Measurements from ENCODE around the gene PRRX2.

PRRX2 gene

GRCh38 chr9:129669141-129669718, 3.8 kb downstream of the PRRX2 start:
- DNase-seq: no peak
- Mint-ChIP-seq H3K27ac (no peak overlapping the region), H3K4me1 (ENCODE audit: low read depth in 2 of 2) (peaks cover 5 to 9% of the 10 kb centered on the region in 2 donors), H3K27me3 (peaks cover 23 to 53% of the 10 kb centered on the region in 2 donors), H3K9me3 (no peaks in the 10 kb centered on the region), H3K4me3 (no peak overlapping the region), H3K36me3 (ENCODE audit: insufficient read depth) (no peaks in the 10 kb centered on the region)
- ATAC-seq (replicated peaks): no peak

GRCh38 chr9:129669946-129670345, 4.5 kb downstream of the PRRX2 start:
- no peaks in the 10 kb centered on the region for H3K36me3 Mint-ChIP-seq (ENCODE audit: insufficient read depth)
- no peak for DNase-seq
- ATAC-seq (replicated peaks): no peak
- H3K9me3 Mint-ChIP-seq: no peaks in the 10 kb centered on the region
- H3K4me3 Mint-ChIP-seq: no peak overlapping the region
- no peak overlapping the region for H3K27ac Mint-ChIP-seq
- H3K4me1 Mint-ChIP-seq (ENCODE audit: low read depth in 2 of 2): peaks cover under 1 to 5% of the 10 kb centered on the region in 2 donors
- peaks cover 18 to 51% of the 10 kb centered on the region in 2 donors for H3K27me3 Mint-ChIP-seq

DNA sequence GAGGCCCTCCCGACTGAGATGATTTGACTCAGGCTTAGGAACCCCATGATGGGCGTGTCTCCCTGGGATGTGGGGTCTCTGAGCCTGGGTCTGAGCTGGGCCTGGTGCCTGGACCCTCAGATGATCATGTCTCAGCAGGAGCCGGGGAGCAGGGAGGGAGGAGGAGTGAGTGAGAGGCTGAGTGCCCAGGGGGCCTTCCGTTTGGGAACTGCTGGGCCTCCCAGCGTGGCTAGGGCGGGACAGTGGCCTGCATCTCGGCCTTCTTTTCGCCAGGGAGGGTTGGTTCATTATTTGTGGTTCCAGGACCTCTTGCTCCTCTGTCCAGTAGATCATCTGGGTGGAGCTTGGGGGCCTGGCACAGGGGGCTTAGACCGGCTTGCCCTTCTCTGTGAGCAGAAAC, 5.6 kb downstream of the PRRX2 start:
- Mint-ChIP-seq H3K27ac (no peak overlapping the region), H3K9me3 (no peaks in the 10 kb centered on the region), H3K4me3 (no peak overlapping the region), H3K36me3 (ENCODE audit: insufficient read depth) (no peaks in the 10 kb centered on the region), H3K27me3 (peaks cover 19 to 53% of the 10 kb centered on the region in 2 donors), H3K4me1 (ENCODE audit: low read depth in 2 of 2) (peaks cover 0 to 3% of the 10 kb centered on the region in 2 donors)
- DNase-seq: no peak
- no peak for ATAC-seq (replicated peaks)

GRCh38 chr9:129671519-129671918, 6.1 kb downstream of the PRRX2 start:
- peak overlapping the region in 1 of 2 donors; percentile 32 for H3K27ac Mint-ChIP-seq
- peaks cover 24 to 58% of the 10 kb centered on the region in 2 donors for H3K27me3 Mint-ChIP-seq
- no peaks in the 10 kb centered on the region for H3K36me3 Mint-ChIP-seq (ENCODE audit: insufficient read depth)
- DNase-seq (no peak), ATAC-seq (replicated peaks) (no peak)
- H3K9me3 Mint-ChIP-seq: no peaks in the 10 kb centered on the region
- H3K4me1 Mint-ChIP-seq (ENCODE audit: low read depth in 2 of 2): peaks cover 0 to 3% of the 10 kb centered on the region in 2 donors
- no peak overlapping the region for H3K4me3 Mint-ChIP-seq

GRCh38 chr9:129672702-129673101, 7.3 kb downstream of the PRRX2 start:
- Mint-ChIP-seq H3K27ac (no peak overlapping the region), H3K9me3 (no peaks in the 10 kb centered on the region), H3K4me1 (ENCODE audit: low read depth in 2 of 2) (peaks cover 0 to 3% of the 10 kb centered on the region in 2 donors), H3K4me3 (no peak overlapping the region), H3K27me3 (peaks cover 28 to 60% of the 10 kb centered on the region in 2 donors), H3K36me3 (ENCODE audit: insufficient read depth) (no peaks in the 10 kb centered on the region)
- no peak for DNase-seq
- ATAC-seq (replicated peaks): no peak

DNA sequence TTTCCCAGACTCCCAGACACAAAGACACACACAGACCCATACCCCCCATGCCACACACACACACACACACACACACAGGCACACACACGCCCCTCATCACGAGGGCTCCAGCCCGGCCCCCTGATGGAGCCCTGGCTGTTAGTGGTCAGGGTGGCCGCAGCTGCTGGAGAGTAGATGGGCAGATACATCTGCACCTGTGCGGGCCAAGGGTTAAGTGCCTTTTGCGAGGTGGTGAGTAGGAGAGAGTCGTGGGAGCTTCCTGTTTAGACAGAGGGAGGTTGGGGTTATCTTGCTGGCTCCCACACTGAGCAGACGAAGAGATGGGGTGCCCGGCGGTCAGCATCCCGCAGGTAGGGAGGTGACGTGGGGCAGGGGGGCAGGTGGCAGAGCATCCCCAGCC, 8.2 kb downstream of the PRRX2 start:
- DNase-seq: no peak
- no peak overlapping the region for H3K27ac Mint-ChIP-seq
- H3K27me3 Mint-ChIP-seq: peaks cover 35 to 67% of the 10 kb centered on the region in 2 donors

GRCh38 chr9:129674229-129674628, 8.8 kb downstream of the PRRX2 start:
- Mint-ChIP-seq H3K27me3 (peaks cover 41 to 71% of the 10 kb centered on the region in 2 donors), H3K4me3 (no peak overlapping the region)

More for the DNA sequence above, 8.2 kb downstream of the PRRX2 start:
- no peaks in the 10 kb centered on the region for H3K9me3 Mint-ChIP-seq
- ATAC-seq (replicated peaks): no peak
- H3K36me3 Mint-ChIP-seq (ENCODE audit: insufficient read depth): no peaks in the 10 kb centered on the region
- peaks cover 0 to 3% of the 10 kb centered on the region in 2 donors for H3K4me1 Mint-ChIP-seq (ENCODE audit: low read depth in 2 of 2)
- no peak overlapping the region for H3K4me3 Mint-ChIP-seq

GRCh38 chr9:129675620-129676019, 10.2 kb downstream of the PRRX2 start:
- Mint-ChIP-seq H3K27me3 (peaks cover 51 to 74% of the 10 kb centered on the region in 2 donors), H3K9me3 (no peaks in the 10 kb centered on the region), H3K36me3 (ENCODE audit: insufficient read depth) (no peaks in the 10 kb centered on the region), H3K4me3 (no peak overlapping the region), H3K27ac (no peak overlapping the region), H3K4me1 (ENCODE audit: low read depth in 2 of 2) (peaks cover 0 to 3% of the 10 kb centered on the region in 2 donors)
- DNase-seq (no peak), ATAC-seq (replicated peaks) (no peak)

More at GRCh38 chr9:129674229-129674628, 8.8 kb downstream of the PRRX2 start:
- H3K9me3 Mint-ChIP-seq: no peaks in the 10 kb centered on the region
- peaks cover 0 to 3% of the 10 kb centered on the region in 2 donors for H3K4me1 Mint-ChIP-seq (ENCODE audit: low read depth in 2 of 2)
- no peak overlapping the region for H3K27ac Mint-ChIP-seq
- DNase-seq: no peak
- H3K36me3 Mint-ChIP-seq (ENCODE audit: insufficient read depth): no peaks in the 10 kb centered on the region
- no peak for ATAC-seq (replicated peaks)

DNA sequence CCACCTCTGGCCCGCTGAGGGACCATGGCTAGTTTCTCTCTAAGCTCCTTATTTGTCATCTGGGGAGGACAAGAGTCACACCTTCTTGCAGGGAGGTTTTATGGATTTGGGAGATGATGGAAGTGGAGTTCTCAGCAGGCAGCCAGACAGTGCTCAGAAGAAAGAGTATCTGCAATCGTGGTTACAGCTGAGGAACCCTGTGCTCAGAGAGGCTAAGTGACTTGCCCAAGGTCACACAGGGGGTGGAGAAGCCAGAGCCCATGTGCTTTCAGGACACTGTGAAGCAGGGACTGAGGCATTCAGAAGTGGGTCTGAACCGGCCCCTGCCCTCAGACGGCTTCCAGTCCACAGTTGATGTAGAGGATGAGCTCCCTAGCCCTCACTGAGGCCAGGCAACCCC, 10.8 kb downstream of the PRRX2 start:
- Mint-ChIP-seq H3K4me1 (ENCODE audit: low read depth in 2 of 2) (peaks cover 0 to 3% of the 10 kb centered on the region in 2 donors), H3K4me3 (no peak overlapping the region)

GRCh38 chr9:129676975-129677374, 11.5 kb downstream of the PRRX2 start:
- Mint-ChIP-seq H3K36me3 (ENCODE audit: insufficient read depth) (no peaks in the 10 kb centered on the region), H3K27me3 (peaks cover 57 to 82% of the 10 kb centered on the region in 2 donors), H3K9me3 (no peaks in the 10 kb centered on the region), H3K4me1 (ENCODE audit: low read depth in 2 of 2) (no peaks in the 10 kb centered on the region), H3K4me3 (no peak overlapping the region), H3K27ac (no peak overlapping the region)
- ATAC-seq (replicated peaks) (no peak), DNase-seq (no peak)

More for the DNA sequence above, 10.8 kb downstream of the PRRX2 start:
- DNase-seq (no peak), ATAC-seq (replicated peaks) (no peak)
- H3K27me3 Mint-ChIP-seq: peaks cover 57 to 78% of the 10 kb centered on the region in 2 donors
- no peaks in the 10 kb centered on the region for H3K9me3 Mint-ChIP-seq
- no peak overlapping the region for H3K27ac Mint-ChIP-seq
- H3K36me3 Mint-ChIP-seq (ENCODE audit: insufficient read depth): no peaks in the 10 kb centered on the region

GRCh38 chr9:129677456-129677855, 12.0 kb downstream of the PRRX2 start:
- ATAC-seq (replicated peaks) (no peak), DNase-seq (no peak)
- no peak overlapping the region for H3K4me3 Mint-ChIP-seq
- H3K27me3 Mint-ChIP-seq: peaks cover 61 to 84% of the 10 kb centered on the region in 2 donors
- H3K4me1 Mint-ChIP-seq (ENCODE audit: low read depth in 2 of 2): no peaks in the 10 kb centered on the region
- no peaks in the 10 kb centered on the region for H3K36me3 Mint-ChIP-seq (ENCODE audit: insufficient read depth)
- H3K9me3 Mint-ChIP-seq: no peaks in the 10 kb centered on the region
- H3K27ac Mint-ChIP-seq: no peak overlapping the region

DNA sequence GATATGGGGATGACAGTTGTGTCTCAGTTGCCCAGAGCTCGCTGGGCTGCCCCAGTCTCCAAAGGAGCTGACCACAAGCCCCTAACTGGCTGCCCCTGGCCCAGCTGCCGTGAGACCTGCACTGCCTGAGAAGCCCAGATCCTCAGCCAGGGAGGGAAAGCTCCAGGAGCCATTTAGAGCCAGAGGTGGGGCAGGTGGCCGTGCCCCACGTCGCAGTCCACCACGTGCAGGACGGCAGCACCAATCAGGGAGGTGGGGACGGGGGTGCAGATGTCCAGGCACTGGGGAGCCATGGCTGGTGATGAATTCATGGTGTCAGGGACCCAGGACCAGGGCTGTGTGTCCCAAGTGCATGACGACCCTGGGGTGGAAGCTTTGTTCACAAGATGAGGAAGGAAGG, 13.4 kb downstream of the PRRX2 start:
- DNase-seq: no peak
- no peak overlapping the region for H3K27ac Mint-ChIP-seq

GRCh38 chr9:129679537-129679936, 14.1 kb downstream of the PRRX2 start:
- H3K36me3 Mint-ChIP-seq (ENCODE audit: insufficient read depth): no peaks in the 10 kb centered on the region
- H3K27ac Mint-ChIP-seq: no peak overlapping the region
- DNase-seq (no peak), ATAC-seq (replicated peaks) (no peak)
- peaks cover 65 to 84% of the 10 kb centered on the region in 2 donors for H3K27me3 Mint-ChIP-seq
- no peak overlapping the region for H3K4me3 Mint-ChIP-seq
- H3K4me1 Mint-ChIP-seq (ENCODE audit: low read depth in 2 of 2): no peaks in the 10 kb centered on the region
- H3K9me3 Mint-ChIP-seq: no peaks in the 10 kb centered on the region

More for the DNA sequence above, 13.4 kb downstream of the PRRX2 start:
- no peak for ATAC-seq (replicated peaks)
- H3K4me3 Mint-ChIP-seq: no peak overlapping the region
- H3K9me3 Mint-ChIP-seq: no peaks in the 10 kb centered on the region
- no peaks in the 10 kb centered on the region for H3K4me1 Mint-ChIP-seq (ENCODE audit: low read depth in 2 of 2)
- H3K36me3 Mint-ChIP-seq (ENCODE audit: insufficient read depth): no peaks in the 10 kb centered on the region
- peaks cover 65 to 86% of the 10 kb centered on the region in 2 donors for H3K27me3 Mint-ChIP-seq

DNA sequence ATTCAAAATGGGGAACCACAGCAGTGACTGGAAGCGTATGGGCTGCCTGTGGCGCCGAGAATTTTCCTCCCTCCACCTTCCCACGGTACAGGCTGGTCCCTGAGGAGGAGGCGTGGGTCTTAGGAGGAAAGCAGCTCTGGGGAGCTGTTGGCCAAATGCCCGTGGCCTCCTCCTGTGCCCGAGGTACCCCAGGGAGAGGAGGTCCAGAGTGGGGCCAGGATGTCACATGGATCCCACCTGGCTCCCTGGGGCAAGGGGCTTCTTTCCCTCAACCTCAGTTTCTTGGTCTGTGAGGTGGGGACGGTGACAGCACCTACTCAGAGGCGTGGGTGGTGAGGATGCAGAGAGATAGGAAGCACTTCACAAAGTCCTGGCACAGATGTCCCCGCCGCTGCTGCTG, 16.5 kb downstream of the PRRX2 start:
- Mint-ChIP-seq H3K27me3 (peaks cover 51 to 68% of the 10 kb centered on the region in 2 donors), H3K27ac (no peak overlapping the region), H3K36me3 (ENCODE audit: insufficient read depth) (no peaks in the 10 kb centered on the region), H3K9me3 (no peaks in the 10 kb centered on the region), H3K4me1 (ENCODE audit: low read depth in 2 of 2) (no peaks in the 10 kb centered on the region), H3K4me3 (no peak overlapping the region)
- DNase-seq: no peak
- ATAC-seq (replicated peaks): no peak

Data from effector memory CD8-positive, alpha-beta T cell (primary cell).